Sigmoid colon (tissue), 4 donors: Measurements from ENCODE around the gene TRPM3.

ENCODE experiments used
- POLR2A ChIP-seq, 2 donors: fragments of 450-650 bp; IDR thresholded peaks; one replicate each; pipeline ENCODE4 v1.6.1; 2016; ENCODE audit warnings: antibody characterized with exemption in 2 of 2, mild to moderate bottlenecking in 2 of 2, moderate library complexity in 2 of 2
- POLR2AphosphoS5 ChIP-seq, 4 donors: sonication (generic); formaldehyde crosslinking; IDR thresholded peaks; one replicate each; pipeline ENCODE4 v1.6.1; 2017; ENCODE audit warnings: antibody characterized with exemption in 4 of 4
- TF ChIP-seq, protein P1 (sequence below), 4 experiments: fragments of 450-650 bp in 3 of 4; fragments of 200-600 bp in 1 of 4; IDR thresholded peaks; one replicate each; pipeline ENCODE4 v1.5.1; 2016 to 2019; ENCODE audit warnings: antibody characterized with exemption in 4 of 4, mild to moderate bottlenecking in 3 of 4, moderate library complexity in 2 of 4

DNA sequence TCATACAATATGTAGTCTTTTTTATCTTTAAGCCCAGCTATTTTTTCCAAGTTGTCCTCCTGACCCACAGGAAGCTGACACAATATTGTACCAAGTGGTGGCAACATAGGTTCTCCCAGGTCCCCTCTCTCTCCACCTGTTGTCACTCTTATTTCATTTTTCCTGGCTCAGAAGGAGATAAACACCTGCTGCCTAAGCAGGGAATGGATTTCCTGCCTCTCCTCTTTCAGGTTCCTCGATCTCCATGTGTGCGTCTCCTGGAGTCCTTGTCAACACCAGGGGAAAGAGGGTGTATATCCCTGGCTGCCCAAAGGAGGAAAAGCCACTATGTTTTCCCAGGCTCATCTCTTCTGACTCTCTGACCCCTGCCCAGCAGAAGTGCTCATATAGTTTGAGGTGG, 625.2 kb downstream of the TRPM3 start:
- TF ChIP-seq POLR2AphosphoS5 (IDR thresholded peaks at IDR 0.05): no peak
- TF ChIP-seq POLR2A (IDR thresholded peaks at IDR 0.05): no peak
- TF ChIP-seq, protein P1, sequence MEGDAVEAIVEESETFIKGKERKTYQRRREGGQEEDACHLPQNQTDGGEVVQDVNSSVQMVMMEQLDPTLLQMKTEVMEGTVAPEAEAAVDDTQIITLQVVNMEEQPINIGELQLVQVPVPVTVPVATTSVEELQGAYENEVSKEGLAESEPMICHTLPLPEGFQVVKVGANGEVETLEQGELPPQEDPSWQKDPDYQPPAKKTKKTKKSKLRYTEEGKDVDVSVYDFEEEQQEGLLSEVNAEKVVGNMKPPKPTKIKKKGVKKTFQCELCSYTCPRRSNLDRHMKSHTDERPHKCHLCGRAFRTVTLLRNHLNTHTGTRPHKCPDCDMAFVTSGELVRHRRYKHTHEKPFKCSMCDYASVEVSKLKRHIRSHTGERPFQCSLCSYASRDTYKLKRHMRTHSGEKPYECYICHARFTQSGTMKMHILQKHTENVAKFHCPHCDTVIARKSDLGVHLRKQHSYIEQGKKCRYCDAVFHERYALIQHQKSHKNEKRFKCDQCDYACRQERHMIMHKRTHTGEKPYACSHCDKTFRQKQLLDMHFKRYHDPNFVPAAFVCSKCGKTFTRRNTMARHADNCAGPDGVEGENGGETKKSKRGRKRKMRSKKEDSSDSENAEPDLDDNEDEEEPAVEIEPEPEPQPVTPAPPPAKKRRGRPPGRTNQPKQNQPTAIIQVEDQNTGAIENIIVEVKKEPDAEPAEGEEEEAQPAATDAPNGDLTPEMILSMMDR (IDR thresholded peaks at IDR 0.05): no peak
